Measurements from ENCODE around the gene FAM20A.

GRCh38 chr17:68560966-68561720 lies 40.0 kb downstream of the FAM20A start:
- no peak for TF ChIP-seq CTCF (IDR thresholded peaks at IDR 0.05)
- no peak for TF ChIP-seq POLR2A (IDR thresholded peaks at IDR 0.05)

All from heart left ventricle (tissue), 13 donors.